ENCODE data around the gene CDC42EP3.

CDC42EP3 gene

DNA sequence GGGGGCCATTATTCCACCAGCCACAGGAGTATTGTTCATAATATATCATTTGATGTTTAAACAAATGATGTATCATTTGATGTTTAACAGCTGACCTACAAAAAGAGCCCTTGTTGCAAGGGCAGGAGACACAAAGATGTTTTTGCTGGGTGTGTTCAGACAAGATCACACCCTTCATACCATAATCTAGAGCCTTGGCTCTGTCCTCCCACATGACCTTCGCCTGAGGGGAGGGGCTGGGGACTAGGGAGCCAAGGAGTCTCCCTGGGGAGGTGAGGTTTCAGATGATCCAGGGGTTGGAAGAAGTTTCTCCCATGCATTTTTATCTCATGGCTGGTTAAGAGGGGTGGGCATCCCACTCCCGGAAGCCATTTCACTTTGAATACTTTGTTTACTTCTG lies 33.5 kb downstream of the CDC42EP3 start:
- DNase-seq = no peak
- intact Hi-C loops (cut with DNase I) = no loop called here

DNA sequence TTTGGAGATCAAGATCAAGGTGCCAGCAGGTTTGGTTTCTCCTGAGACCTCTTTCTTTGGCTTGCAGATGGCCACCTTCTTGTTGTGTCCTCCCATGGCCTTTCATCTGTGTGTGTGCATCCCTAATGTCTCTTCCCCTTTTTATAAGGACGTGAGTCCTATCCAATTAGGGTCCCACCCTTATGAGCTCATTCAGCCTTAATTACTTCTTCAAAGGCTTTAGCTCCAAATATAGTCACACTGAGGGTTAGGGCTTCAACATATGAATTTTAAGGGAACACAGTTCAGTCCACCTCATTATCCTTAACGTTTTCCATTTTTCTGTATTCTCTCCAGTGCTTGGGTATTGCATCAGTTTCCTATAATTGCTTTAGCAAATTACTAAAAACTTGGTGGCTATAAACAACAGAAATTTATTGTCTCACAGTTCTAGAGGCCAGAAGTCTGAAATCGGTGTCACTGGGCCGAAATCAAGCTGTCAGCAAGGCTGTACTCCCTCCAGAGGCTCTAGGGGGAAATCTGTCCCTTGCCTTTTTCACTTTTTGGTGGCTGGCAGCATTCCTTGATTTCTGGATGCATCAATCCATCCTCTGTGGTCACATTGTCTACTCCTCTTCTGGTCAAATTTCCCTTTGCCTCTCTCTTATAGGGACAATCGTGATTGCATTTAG lies 34.1 kb downstream of the CDC42EP3 start:
- DNase-seq = no peak
- intact Hi-C loops (cut with DNase I) = no loop called here

DNA sequence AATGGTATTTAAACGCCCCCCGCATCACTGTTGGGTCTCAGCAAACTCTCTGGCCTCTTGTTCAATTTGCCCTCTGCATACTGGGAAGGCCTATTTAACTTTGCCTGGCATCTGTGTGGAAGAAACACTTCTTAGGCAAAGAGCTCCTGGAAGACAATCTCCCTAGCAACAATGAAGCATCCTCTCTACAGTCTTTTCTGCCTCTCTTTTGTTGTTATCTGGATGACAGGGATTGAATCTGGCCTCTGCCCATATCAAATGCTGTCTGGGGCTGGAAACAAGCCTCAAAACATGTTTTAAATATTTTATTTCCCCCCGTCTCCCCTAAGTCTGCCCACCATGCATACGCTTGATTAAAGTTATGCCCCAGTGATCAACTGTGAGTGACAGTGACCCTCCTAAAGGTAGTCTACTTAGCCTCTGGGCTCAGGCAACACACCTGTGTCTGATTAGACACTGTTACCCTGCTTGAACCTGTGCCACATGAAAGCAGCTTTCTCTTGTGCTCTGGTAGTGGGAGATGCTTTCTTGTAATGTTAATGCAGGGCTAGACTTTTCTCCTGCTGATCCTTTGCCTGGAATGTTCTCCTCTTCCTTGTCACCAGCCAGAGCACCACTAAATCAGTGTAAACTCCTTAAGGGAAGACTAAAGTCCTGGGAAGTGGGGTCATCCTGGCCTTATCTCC lies 34.9 kb downstream of the CDC42EP3 start:
- DNase-seq = no peak
- intact Hi-C loops (cut with DNase I) = no loop called here

DNA sequence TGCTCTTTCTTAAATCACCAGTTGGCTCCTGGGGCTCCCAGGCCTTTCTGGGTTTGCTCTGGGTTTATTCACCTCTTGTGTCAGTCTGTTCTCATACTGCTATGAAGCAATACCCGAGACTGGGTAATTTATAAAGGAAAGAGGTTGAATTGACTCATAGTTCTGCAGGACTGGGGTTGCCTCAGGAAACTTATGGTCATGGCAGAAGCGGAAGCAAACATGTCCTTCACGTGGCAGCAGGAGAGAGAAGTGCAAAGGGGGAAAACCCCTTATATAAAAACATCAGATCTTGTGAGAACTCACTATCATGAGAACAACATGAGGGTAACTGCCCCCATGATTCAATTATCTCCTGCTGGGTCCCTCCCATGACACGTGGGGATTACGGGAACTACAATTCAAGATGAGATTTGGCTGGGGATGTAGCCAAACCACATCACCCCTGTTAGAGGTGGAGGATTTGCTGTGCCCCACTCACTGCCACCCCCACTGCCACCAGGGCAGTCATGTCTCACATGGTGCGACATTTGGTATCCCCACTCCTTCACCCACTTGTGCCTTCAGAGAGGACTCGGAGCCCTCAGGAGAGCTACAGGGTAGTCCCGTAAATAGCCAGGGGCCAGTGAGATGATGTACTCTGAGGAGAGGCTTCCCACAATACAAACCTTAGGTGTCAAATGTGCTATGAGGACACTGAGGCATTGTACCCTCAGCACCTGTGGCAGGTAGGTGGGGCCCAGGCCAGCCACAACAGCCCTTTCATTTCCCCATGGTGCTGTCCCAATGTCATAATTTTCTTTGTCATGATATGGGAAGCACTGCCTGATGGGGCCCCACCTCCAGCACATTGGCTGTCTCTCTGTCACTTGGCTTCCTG lies 35.7 kb downstream of the CDC42EP3 start:
- intact Hi-C loops (cut with DNase I) = no loop called here
- DNase-seq = no peak

DNA sequence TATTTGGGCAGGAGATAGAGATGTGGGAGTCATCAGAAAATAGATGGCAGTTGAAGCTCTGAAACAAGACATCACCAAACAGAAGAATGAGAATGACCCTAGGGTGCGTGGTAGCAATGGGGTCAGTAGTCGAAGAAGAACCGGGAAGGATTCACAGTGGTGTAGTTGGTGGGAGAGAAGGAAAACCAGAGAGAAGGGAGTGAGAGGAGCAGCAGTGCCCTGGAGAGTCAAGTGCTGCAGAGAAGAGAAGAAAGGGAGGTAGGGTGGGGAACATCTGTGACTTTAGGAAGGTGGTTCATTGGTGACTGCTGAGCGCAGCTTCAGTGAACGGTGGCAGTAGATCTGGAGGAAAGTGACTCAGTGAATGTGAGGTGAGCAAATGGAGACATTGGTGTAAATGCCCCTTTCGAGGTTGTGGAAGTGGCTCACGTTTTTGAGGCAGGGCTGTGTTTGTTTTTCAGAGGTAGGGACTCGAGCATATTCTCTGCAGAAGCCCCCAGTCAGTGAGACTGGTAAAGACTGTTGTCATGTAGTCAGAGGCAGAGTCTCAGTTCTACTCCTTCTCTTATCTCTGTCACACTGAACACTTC lies 36.4 kb downstream of the CDC42EP3 start:
- intact Hi-C loops (cut with DNase I) = no loop called here
- no peak for DNase-seq

DNA sequence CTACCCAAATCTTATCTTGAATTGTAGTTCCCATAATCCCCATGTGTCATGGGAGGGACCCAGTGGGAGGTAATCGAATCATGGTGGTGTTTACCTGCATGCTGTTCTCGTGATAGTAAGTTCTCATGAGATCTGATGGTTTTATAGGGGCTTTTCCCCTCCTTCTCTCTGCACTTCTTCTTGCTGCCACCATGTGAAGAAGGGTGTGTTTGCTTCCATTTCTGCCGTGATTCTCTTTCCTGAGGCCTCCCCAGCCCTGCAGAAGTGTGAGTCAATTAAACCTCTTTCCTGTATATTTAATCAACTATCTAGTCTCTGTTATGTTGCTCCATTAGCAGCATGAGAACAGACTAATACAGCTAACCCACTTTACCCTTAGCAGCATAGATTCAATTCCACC lies 37.6 kb downstream of the CDC42EP3 start:
- DNase-seq = no peak
- intact Hi-C loops (cut with DNase I) = no loop called here

DNA sequence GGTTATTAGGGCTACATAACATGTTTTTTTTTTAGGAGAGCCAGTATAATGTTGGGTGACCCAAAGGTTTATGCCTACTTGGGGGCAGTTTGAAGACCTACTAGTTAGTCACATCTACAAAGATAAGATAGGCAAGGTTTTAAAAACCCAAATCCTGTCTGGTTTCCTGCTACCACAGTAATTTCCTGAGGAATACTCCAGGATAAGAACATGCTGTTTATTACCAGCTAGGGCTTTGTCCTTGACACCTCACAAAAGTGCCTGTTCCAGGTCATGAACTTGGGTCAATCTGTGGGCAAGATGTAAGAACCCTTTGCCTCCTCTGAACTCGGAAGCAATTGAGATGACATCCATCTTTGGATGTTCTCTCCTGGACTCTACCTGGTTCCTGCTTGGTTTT lies 38.2 kb downstream of the CDC42EP3 start:
- intact Hi-C loops (cut with DNase I) = no loop called here
- DNase-seq = no peak

DNA sequence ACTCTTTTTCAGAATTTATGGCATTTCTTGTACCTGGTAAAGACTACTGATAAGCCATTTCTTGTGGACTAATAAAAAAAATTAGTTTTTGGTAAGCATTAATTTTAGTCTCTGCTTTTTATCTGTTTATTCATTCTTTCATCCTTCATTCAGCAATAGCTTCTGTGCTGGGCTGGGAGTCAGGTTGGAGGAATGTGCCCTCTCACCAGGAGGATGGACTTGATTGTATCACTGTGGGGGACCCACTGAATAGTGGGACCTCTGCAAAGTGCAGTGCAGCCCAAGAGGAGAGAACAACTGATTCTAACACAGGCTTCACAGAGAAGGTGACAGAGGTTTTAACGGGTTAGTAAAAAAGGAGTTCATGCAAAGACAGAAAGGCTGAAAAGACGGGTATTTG lies 39.1 kb downstream of the CDC42EP3 start:
- DNase-seq = no peak
- intact Hi-C loops (cut with DNase I) = no loop called here

DNA sequence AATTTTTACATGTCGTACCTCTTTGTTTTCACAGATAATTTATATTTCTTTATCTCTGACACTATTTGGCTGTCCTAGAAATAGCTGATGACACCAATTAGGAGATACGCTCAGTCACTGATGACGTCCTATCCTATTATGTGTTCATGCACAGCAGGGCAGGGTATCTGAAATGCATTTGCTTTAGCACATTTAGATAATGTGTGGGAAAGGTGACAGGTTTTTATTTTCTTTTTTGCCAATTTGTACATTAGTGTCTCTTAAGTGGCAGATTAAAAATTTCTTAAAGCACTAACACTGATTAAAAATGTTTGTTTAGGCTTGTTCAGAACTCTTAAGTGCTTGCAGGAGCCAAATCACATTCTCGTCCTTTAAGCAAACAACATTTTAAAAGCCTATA lies 39.7 kb downstream of the CDC42EP3 start:
- intact Hi-C loops (cut with DNase I) = no loop called here

DNA sequence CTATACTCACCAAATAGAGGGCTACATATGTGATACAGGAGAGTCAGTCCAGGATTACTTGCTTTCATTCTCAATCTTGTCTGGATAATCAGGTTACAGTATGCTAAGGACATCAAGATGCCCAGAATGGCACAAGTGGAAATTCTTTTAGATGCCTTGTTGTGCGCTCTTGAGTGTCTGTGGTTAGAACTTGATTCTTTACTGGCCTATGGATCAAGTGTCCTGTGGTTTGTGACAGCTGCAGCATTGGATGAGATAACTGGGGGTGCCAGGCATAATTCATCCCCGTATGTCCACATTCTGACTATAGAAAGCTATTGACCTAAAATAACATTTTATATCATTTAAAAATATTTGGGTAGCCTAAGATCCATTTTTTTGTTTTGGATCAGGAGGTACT lies 40.1 kb downstream of the CDC42EP3 start:
- DNase-seq = no peak
- intact Hi-C loops (cut with DNase I) = no loop called here

More for the DNA sequence above, 39.7 kb downstream of the CDC42EP3 start:
- DNase-seq = no peak

DNA sequence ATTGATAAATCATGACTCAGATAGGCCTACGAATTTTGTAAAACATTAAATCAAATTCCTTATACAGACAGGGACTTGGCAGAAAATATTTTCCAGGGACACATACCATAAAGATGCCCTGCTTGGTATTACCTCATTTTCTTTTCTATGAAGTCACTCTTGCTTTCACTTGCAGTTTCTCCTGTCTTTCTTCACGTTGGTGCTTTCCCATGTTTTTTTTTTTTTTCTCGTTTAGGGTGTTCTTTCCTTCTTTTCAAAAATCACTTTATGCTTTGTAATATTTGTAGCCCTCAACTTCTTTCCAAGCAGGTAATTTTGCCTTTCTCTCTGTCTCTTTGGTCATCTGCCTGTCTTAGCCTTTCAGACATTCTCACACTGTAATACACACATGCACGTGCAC lies 40.7 kb downstream of the CDC42EP3 start:
- intact Hi-C loops (cut with DNase I) = no loop called here
- DNase-seq = no peak

DNA sequence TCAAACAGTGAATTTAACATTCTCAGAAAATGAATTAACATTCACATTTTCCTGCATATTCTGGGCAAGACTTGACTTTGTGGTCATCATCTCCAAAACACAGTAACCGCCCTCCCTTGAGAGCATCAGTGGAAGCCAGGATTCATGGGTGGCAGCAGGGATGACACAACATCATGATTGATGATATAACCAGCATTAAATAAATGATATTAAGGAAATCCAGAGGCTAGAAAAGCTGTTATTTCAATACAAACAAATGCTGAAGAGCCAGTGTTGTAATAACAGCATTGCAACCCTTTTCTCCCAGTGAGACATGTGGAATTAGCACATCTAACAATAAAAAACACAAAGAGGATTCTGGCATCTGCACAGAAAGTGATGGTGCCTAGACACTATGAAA lies 41.1 kb downstream of the CDC42EP3 start:
- intact Hi-C loops (cut with DNase I) = no loop called here
- no peak for DNase-seq

DNA sequence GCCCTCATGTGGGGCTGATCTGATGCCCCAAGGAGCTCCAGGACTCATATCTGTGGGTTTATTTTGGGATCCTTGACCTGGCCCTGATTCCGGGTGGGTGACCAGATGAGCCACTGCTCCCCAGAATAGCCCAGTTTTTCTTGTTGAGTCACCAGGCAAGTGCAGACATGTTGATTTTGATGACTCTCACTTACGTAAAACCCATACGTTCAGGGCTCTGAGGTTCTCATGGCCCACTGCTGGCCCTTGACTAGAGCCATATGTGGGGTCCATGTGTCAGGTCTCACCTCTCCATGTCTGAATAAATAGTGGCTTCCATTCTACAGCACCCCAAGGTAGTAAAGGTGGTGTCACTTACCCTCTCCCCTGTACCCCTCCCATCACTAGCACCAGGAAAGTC lies 41.9 kb downstream of the CDC42EP3 start:
- no peak for DNase-seq
- intact Hi-C loops (cut with DNase I) = no loop called here

DNA sequence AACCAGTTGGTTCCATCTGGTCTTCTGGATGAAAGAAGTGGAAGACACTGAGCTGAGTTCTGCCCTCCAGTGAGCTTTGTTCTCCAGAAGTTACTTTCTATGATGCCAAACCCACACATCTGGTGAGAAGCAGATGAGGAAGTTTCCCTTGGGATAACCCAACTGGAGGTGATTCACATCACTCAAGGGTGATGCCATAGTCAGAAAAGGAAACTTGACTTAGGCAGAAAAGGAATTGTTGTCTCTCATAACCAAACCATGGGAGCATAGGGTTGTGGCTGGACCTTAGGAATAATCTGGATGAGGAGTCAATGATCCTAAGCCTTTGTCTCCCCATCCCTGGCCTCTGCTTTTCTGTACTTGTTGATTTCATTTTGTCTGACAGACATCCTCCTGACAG lies 43.7 kb downstream of the CDC42EP3 start:
- DNase-seq = no peak
- intact Hi-C loops (cut with DNase I) = no loop called here

DNA sequence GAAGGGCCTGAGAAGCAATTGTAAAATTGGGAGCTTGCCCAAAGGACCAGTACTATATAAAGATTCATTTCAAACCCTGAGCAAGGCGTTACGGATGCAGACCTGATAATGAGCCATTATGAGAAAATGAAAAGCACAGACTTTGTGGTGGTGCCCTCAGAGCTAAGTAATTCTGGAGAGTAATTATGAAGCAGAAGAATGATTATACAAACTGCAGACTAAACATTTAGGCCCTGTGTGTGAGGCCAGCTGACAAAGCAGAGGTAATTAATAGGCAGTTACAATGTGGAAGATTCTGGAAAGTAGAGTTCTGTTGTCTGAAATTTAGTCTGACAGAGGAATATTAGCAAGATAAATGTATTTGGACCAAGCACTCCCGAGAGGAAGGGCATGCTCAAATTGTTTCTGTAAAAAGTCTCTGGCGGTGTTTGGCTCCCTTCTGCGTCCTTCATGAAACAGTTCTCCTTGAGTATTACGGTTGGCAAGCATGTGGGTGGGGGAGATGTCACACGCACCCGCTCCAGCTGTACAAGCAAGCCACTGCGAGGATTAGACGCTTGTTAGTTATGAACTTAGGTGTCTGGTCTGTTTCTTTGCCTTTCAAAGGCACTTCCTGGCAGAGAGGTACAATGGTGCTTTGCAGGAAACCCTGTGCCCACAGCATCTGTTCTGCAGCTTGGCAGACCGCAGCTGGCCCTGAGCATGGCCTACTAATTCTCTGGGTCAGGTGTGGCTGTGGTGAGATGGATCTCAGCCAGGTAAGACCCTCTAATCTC lies 45.5 kb downstream of the CDC42EP3 start:
- intact Hi-C loops (cut with DNase I) = no loop called here
- DNase-seq = peak in 1 of 10 donors; percentile 87

DNA sequence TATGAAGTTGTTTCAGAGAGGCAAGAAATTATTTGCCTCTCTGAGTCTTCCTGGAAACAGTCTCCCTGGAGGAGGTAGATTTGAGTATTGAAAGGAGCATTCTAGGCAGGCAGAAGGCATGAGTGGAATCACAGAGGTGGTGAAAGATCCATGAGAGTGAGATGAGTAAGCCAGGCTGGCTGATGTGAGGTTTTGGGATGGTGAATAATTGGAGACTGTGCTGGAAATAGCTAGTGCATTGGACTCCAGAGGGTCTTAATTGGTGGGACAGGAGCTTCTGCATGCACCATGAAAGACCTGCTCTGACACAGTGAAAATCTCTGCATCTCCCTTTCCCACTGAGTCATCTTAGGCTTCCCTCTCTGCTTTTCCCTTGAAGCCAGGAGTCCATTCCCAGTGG lies 46.3 kb downstream of the CDC42EP3 start:
- intact Hi-C loops (cut with DNase I) = no loop called here
- no peak for DNase-seq

DNA sequence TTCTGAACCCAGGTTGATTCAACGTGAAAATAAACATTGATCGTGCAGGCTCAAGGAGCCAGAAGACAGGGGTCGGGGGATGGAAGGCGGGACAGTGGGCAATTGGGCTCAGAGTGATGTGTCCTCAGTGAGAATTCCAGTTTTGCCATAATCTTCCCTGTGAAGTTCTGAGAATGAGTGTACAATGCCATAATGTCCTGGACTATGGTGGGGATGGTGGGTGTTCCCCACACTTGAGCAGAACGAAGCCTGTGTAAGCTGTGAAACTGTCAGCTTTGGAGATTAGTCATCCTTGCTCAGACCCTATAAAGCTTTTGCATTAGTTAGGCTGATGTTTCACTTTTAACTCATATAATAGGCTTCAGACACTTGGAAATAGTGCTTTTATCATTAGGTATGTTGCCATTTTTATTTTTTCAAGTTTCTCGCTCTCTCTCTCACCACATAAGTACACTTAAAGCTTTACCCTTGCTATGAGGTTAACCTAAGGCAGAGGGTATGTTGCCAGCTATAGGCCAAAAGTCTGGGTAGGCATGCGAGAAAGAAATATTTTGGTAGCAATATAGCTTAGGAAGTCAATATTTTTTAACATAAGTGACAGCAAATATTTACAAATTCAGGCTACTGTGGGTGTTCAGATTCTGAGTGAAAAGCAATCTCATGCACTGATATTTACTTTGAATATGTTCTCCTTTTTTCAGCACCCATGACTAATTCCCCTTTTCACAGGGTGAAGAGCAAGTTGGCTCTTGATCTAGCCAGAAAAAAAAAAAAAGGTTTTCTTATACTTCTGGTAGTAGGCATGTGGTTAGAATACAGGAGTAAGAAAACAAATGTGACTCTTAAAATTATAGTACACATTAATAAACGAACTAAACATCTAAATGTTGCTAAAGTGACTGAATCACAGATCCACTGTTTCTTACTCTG lies 47.2 kb downstream of the CDC42EP3 start:
- peak in 1 of 10 donors; percentile 66 for DNase-seq
- intact Hi-C loops (cut with DNase I) = no loop called here

DNA sequence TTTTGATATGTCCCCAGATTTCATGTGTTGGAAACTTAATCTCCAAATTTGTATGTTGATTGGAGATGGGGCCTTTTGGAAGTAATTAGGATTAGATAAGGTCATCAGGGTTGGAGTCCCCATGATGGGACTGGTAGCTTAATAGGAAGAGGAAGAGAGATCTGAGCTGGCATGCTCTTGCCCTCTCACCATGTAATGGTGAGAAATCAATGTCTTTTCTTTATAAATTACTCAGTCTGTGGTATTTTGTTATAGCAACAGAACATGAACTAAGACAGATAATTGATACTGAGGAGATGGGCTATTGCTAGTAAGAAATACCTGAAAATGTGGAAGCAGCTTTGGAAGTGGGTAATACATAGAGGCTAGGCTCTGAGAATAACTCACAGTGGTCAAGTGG lies 48.0 kb downstream of the CDC42EP3 start:
- DNase-seq = no peak
- intact Hi-C loops (cut with DNase I) = no loop called here

DNA sequence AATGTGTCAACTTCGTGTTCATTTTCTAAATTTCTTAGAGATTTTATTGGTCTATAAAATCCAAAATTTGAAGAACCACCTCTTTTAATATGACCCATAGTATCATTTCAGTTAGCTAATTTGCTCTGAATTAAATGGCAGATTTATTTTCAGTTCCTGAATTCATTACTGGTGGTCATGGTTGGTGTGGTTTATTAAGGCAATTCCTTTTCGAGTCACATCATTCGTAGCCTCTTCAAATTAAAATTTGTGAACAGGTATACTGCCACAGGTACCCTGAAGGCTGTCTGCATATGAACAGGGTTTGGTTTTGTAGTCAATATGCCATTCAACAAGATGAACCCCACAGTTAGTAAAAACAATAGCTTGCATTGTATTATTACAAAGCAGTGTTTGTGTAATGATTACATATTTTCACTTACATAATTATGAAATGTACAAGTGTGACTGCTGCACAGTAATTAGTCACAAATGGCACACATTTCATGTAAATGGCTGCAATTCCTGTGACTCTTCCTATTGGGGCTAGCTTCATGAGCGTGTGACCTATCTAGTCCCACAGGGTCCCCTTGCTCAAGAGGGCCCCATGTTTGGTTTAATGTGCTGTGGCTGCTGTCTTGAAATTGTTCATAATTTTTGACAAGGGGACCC lies 48.9 kb downstream of the CDC42EP3 start:
- intact Hi-C loops (cut with DNase I) = no loop called here
- DNase-seq = no peak
